Measurements from ENCODE around the gene CNN1.

CNN1 gene

GRCh38 chr19:11538232-11539036, at the start of gene CNN1:
Gene CNN1 (plus strand): TSS chr19:11538851. CDS start chr19:11538928, 77 bp downstream.
- no peak for DNase-seq

- no peak for DNase-seq
These were observed 49.3 kb upstream of the CNN1 start for GRCh38 chr19:11489378-11489777.

- no peak for DNase-seq
These were observed 43.9 kb upstream of the CNN1 start for GRCh38 chr19:11494634-11495285.

GRCh38 chr19:11495481-11495880, 43.2 kb upstream of the CNN1 start:
- no peak for DNase-seq

GRCh38 chr19:11495885-11496284, 42.8 kb upstream of the CNN1 start:
- DNase-seq = no peak

- DNase-seq = no peak
These were observed 42.1 kb upstream of the CNN1 start for GRCh38 chr19:11496391-11497163.

GRCh38 chr19:11499220-11499726, 39.4 kb upstream of the CNN1 start:
- DNase-seq = no peak

- no peak for DNase-seq
These were observed 38.7 kb upstream of the CNN1 start for GRCh38 chr19:11499890-11500420.

GRCh38 chr19:11504502-11505031, 34.1 kb upstream of the CNN1 start:
- no peak for DNase-seq

GRCh38 chr19:11505032-11505503, 33.6 kb upstream of the CNN1 start:
- DNase-seq = peak; percentile 78

- DNase-seq = peak; percentile 53
These were observed 33.0 kb upstream of the CNN1 start, which contains the start of gene ZNF653 for GRCh38 chr19:11505504-11506100. Gene ZNF653 (minus strand): TSS chr19:11505839. CDS start chr19:11505786, 53 bp downstream.

- DNase-seq = no peak
These were observed 32.5 kb upstream of the CNN1 start for GRCh38 chr19:11506101-11506555.

- DNase-seq = no peak
These were observed 31.7 kb upstream of the CNN1 start for GRCh38 chr19:11506967-11507366.

GRCh38 chr19:11507370-11508078, 31.1 kb upstream of the CNN1 start:
- DNase-seq = no peak

- DNase-seq = no peak
These were observed 28.2 kb upstream of the CNN1 start for GRCh38 chr19:11510444-11510843.

- no peak for DNase-seq
These were observed 24.7 kb upstream of the CNN1 start for GRCh38 chr19:11513946-11514345.

GRCh38 chr19:11519138-11519537, 19.5 kb upstream of the CNN1 start:
- DNase-seq = no peak

GRCh38 chr19:11528551-11529341, 9.9 kb upstream of the CNN1 start, which contains the start of gene ECSIT:
Gene ECSIT (minus strand): TSS chr19:11529134. CDS start chr19:11519170, 9,964 bp downstream.
- peak; percentile 80 for DNase-seq

GRCh38 chr19:11530432-11530831, 8.2 kb upstream of the CNN1 start:
- DNase-seq = peak; percentile 83

GRCh38 chr19:11534538-11534937, 4.1 kb upstream of the CNN1 start:
- no peak for DNase-seq

Data from NCI-H1436 treated with DMSO at 0.1 percent for 48 hours (cell line).